HG03196 (cell line): ENCODE measurements around the gene LRRC9.
"Not testable (repeated sequence)": the region's sequence is repeated elsewhere in the genome, so short reads cannot be mapped to it uniquely, and the experiment has no call there.

Source experiments
- ATAC-seq: cut with Tn5 transposase; IDR thresholded peaks from one replicate; pipeline ENCODE4 v1.9.1; 2021; ENCODE audit not compliant: unreplicated experiment

The LRRC9 gene

DNA sequence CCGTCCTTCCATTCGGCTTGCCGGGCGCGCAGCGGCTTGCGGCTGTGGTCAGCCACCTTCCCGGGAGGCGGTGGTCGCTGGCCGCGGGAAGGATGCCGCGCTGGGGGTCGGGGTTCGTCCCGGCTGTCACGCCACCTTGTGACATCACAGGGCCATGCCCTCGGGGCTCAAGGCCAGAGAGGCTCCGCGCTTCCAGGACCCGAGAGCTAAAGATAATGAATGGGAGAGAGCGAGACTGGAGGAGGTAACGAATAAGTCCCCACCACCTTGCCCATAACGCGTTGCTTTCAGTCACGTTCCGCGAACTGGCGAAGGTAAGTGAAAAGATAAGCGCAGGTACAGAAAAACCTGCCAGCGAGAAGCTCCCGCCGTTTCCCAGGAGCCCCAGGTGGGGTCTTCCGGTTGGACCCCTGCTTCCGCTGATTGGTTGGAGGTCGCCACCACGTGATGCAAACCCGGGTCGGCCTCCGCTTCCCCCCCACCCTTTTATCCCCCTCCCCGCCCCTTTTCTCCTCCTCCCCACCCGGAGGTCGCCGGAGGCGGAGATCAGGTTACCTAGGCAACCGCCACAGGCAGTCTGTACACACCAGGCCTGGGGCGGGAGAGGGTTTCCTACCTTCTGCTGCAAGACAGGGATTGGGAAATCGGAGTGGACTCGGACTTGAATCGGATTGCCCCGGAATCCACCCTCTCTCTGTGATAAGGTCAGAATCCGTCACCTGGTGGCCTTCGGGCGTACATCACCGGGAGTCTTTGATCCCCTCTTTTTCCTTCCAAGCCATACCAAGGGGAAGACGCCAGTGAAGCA, at the start of gene LRRC9:
Gene LRRC9, plus strand, starts transcription at position 575 of the 808 bp plus-strand sequence.
- ATAC-seq = peak; percentile 18

DNA sequence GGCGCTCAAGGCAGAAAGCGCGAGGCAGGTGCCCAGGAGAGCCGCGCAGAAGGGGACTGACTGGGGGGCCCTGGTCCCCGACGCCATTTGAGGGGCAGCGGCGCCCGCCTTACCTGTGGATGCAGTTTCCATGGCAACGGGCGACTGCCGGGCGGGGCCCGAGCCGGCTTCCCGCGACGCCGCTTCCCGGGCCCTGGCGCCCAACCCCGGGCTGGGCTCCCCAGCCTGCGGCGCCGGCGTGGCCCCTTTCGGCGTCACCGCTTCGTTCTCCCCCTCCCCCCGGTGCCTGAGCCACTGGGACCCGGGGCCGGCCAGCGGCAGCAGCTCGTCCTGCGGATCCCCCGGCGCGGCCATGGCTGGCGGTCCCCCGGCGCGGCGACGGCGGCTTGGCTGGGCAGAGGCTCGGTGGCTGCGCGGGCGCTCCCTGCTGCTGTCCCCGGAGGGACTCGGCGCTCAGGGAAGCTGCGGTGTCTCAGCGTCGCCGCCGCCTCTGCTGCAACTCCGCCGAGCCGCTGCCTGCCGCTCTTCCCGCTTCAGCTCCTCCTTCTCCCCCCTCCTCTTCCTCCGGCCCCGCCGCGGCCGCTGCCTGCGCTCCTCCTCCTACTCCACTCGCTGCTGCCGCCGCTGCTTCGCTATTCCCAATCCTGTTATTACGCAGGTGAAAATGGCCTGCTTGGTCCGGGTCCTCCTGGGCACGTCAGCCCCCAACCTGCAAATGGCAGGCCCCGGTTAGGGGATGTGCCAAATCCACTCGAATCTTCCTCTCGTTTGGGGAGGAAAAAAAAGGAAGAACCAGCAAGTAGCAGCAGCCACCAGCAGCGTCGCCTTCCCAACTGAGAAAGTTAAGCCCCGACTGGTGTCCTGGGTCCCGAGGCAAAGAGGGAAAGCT, 49.4 kb upstream of the LRRC9 start, which contains the start of gene RTN1:
Gene RTN1, minus strand, starts transcription at position 500 of the 889 bp plus-strand sequence. Its CDS starts 146 bp downstream, at position 354.
- ATAC-seq = no peak

DNA sequence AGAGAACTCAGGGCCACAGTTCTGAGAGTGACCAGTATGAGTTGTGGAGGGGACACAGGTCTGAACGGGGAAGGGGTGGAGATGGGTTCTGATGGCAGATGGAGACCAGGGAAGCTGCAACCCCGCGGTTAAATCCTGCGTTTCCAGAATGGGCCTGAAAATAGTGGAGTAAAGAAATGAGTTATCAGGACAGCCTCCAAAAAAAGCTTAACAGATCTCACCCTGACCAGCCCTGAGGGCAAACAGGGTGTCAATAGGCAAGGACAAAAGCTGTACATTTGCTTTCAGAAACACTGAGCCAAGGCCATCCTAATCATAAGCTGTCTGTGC, 48.8 kb upstream of the LRRC9 start:
- no peak for ATAC-seq

DNA sequence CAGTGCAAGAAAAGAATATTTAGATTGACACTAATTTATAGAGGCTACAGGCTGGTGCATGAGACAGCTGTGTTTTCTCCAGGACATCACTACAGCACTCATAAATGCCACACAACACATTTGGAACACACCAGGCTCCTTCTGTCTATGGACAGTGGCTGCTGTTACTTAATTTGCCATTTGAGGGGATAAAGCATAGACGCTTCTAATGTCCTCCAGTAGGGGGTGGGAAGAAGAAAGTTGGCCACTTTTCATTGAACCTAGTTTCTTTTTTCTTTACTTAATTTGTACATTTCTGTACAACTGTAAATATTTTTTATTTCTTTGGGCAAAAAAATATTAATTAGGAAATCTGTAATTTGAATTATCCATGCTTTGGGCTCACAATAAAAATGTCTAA, 37.0 kb upstream of the LRRC9 start:
- ATAC-seq = no peak

DNA sequence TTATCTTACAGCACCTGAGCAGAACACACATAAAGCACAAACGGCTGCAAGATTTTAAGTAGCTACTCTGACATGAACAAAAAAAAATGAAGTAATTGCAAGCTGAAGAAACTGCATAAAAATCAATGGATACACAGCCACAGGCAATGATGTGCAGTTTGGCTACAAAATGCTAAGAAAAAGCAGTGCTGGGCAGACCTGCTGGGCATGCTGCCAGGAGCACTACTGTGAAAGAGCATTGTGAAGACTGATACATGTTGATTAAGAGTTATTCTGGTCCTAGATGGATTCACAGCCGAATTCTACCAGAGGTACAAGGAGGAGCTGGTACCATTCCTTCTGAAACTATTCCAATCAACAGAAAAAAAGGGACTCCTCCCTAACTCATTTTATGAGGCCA, 29.3 kb upstream of the LRRC9 start:
- ATAC-seq = no peak

GRCh38 chr14:59895721-59896120, 24.2 kb upstream of the LRRC9 start:
- ATAC-seq = no peak

DNA sequence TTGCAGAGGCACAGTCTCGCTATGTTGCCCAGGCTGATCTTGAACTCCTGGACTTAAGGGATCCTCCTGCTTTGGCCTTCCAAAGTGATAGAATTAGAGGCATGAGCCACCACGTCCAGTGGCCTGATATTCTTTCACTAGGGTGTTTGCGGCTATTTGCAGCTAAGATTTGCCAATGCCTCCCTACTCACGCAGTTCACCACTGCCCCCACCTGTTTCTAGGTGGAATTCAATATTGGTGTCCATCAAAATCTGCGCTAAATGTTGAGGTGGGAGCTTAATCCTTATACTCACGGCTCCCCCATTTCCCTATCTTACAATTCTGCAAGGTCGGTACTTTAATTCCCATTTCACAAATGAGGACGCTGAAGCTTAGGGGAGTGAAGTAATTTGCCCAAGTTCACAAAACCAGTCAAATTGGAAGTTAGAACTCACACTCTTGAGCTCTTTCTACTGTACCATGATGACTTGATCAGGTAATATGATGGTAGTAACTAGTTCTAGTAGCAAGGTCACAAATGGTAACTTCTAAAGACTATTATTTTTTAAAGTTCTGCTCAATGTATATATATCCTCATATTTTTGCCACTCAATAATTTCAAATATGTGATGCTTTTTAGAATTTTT, 22.1 kb upstream of the LRRC9 start:
- no peak for ATAC-seq

DNA sequence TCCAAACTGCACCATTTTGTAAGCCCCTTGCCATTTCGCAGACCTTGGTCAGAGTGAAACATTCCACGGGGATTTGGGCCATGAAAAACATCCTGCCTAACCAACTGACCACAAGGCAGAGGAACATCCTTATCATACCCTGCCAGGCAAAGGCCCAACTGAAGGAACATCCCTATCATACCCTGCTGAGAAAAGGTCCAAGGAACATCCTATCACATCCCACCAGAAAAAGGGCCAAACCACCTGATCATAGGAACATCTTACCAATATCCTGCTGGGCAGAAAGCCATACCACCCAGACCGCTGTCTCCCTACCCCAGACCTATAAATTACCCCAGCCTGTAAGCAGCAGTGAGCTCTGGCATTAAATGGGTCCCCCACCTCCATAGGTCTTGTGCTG, 19.4 kb upstream of the LRRC9 start:
- ATAC-seq = no peak

DNA sequence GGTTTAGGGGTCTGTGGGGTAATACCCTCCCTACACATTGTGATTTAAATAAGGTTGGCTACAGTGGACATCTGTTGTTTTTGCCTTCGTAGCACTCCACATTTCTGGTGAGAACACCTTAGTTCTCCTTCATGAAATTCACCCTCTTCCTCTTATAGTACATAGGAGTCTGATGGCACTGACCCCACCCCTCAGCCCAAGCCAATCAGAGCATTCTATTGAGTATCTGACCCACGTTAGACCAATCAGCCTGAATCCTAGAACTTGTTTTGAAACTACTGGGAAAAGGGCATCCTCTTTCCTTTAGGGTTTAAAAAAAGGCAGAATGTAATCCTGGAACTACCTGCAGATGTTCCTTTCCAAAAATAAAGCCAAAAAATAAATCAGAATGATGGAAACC, 15.8 kb upstream of the LRRC9 start:
- ATAC-seq = no peak

DNA sequence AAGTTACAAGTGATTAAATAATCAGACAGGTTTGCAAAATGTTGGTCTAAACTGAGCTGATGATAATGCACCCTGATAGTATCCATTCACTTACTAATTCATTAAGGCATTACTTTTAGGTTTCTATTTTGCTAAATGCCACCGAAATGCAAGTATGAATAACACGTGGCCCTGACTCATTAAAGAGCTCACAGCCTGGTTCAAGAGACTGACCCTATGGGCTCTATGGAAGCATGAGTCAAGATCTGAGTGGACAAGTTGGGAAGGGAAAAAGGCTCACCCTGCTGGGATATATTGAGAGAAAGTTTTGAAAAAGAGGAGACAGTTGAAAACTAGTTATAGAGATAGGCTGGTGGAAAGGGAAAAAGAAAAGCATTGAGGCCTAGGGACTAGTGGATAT, 14.8 kb upstream of the LRRC9 start:
- ATAC-seq = no peak

- ATAC-seq = no peak
These were observed 7.5 kb upstream of the LRRC9 start for GRCh38 chr14:59912443-59912842.

- ATAC-seq = no peak
These were observed 6.8 kb upstream of the LRRC9 start for GRCh38 chr14:59913187-59913586.

GRCh38 chr14:59918824-59919569, 947 bp upstream of the LRRC9 start:
- ATAC-seq = peak; percentile 58

DNA sequence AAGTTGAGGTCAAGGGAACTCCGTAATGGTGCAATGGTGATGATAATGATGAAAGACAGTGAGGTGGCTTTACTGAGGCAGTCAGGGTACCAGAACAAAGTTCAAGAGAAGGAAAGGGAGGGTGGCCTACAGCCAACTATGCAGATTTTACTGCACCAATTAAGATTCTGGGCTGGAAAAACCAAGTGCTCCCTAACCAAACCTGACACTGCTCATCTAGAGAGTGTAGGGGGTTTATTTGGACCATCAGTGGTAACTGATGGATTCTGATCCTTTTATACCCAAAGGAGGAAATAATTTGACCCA, 387 bp downstream of the LRRC9 start:
- ATAC-seq = no peak

DNA sequence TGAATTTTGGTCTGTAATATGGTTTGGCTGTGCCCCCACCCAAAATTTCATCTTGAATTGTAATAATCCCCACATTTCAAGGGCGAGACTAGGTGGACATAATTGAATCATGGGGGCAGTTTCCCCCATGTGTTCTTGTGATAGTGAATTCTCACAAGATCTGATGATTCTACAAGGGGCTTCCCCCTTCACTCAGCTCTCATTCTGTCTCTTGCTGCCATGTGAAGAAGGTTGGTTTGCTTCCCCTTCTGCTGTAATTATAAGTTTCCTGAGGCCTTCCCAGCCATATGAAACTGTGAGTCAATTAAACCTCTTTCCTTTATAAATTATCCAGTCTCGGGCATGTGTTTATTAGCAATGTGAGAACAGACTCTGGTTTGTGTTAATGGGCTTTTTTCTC, 5.9 kb downstream of the LRRC9 start:
- no peak for ATAC-seq

DNA sequence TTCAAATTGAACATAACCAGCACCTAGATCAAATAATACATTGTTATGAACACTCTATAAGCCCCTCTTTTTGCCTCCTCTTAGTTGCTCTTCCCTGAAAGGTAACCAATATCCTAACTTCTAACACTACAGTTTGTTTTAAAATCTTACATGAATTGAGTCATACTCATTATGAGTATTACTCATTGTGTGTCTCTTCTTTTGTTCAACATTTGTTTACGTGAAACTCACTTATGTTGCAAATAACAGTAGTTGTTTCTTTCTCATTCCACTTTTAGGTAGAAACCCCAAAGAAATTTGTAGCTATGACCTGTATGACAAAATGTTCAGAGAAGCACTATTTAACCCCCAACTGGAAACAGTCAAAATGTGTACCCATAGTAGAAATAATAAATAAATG, 6.6 kb downstream of the LRRC9 start:
- no peak for ATAC-seq

GRCh38 chr14:59931237-59931636, 11.3 kb downstream of the LRRC9 start:
- ATAC-seq = no peak

DNA sequence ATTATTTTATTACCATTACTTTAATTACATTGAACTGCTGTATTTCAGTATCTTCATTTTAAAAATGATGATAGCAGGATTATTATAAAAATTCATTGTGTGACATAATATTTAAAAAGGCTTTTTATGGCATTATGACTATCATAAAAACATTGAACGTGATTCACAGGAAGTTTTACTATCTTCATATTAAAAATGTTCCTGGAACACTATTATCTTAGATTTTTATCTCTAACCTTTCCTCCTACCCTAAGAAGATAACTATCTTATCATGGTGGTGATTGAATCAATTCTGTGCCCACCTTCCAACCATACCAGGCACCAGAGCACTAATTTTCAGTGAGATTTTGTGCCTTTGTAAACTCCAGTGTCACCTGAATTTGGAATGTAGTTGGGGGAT, 16.2 kb downstream of the LRRC9 start:
- ATAC-seq = no peak

DNA sequence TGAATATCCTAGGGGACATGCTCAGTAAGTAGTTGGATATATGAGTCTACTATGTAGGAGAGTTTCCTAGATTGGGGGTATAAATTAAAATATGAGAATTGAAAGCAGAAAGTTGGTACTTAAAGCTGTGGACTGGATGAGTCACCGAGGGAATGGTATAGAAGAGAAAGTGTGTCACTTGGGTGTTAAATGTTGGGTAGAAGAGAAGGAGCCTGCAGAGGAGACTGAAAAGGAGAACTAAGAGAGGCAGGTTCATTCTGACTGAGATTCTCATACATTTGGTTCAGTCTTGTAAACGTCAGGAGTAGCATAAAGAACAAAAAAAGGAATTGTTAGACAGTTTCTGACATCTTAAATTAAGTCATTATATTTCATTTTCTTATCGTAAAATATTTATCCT, 19.9 kb downstream of the LRRC9 start:
- peak; percentile 75 for ATAC-seq

- not testable (repeated sequence) for ATAC-seq
These were observed 22.4 kb downstream of the LRRC9 start for GRCh38 chr14:59942296-59942862.

GRCh38 chr14:59944909-59945308, 25.0 kb downstream of the LRRC9 start:
- ATAC-seq = no peak
